WTC11 (cell line): ENCODE measurements around the gene CCL25. TPM values are rescaled to one million over a fixed set of nuclear protein-coding genes. Genes with fewer than 3 reads are reported as not detected.

ENCODE experiments used
- ATAC-seq: fragments of 200-7000 bp; cut with Tn5 transposase; 2 replicates; pipeline ENCODE4 v1.10.0; 2021; ENCODE audit warnings: mild to moderate bottlenecking, moderate library complexity
- CTCF ChIA-PET: fragments of 300-600 bp; sonication (Branson Sonifier 250); formaldehyde crosslinking; loops from one replicate; lab custom pipeline; 2021; ENCODE audit warnings: antibody characterized with exemption; lab: Charles Lee
- POLR2A ChIA-PET: fragments of 350-600 bp; sonication (Branson Sonifier 250); formaldehyde crosslinking; loops from one replicate; lab custom pipeline; 2021; ENCODE audit warnings: antibody characterized with exemption; lab: Charles Lee
- DNase-seq: peaks from one replicate; pipeline ENCODE4 v3.0.0; 2021; ENCODE audit warnings: low spot score
- H3K27ac Mint-ChIP-seq: 2 replicates; pipeline ENCODE4 v1.8.0; 2021; ENCODE audit warnings: mixed read lengths
- H3K27me3 Mint-ChIP-seq: 2 replicates; pipeline ENCODE4 v1.8.0; 2021; ENCODE audit warnings: low read depth, mild to moderate bottlenecking, moderate library complexity, mixed read lengths
- H3K36me3 Mint-ChIP-seq: 2 replicates; pipeline ENCODE4 v1.8.0; 2021; ENCODE audit warnings: mixed read lengths
- H3K4me1 Mint-ChIP-seq: 2 replicates; pipeline ENCODE4 v1.8.0; 2022; ENCODE audit warnings: mixed read lengths
- H3K4me3 Mint-ChIP-seq: 2 replicates; pipeline ENCODE4 v1.8.0; 2021; ENCODE audit warnings: mild to moderate bottlenecking, moderate library complexity, mixed read lengths
- H3K9me3 Mint-ChIP-seq: 2 replicates; pipeline ENCODE4 v1.8.0; 2021; ENCODE audit warnings: mixed read lengths
- CREB1 ChIP-seq: sonication (generic); formaldehyde crosslinking; IDR thresholded peaks from 2 replicates; pipeline ENCODE4 v1.8.0; 2023; ENCODE audit warnings: mild to moderate bottlenecking, missing genetic modification reagents
- CREM ChIP-seq: sonication (generic); formaldehyde crosslinking; IDR thresholded peaks from 2 replicates; pipeline ENCODE4 v1.8.1; 2022; ENCODE audit warnings: mild to moderate bottlenecking, missing genetic modification reagents, moderate library complexity
- ELF4 ChIP-seq: sonication (generic); formaldehyde crosslinking; IDR thresholded peaks from 2 replicates; pipeline ENCODE4 v1.8.1; 2022; ENCODE audit warnings: low read depth, mild to moderate bottlenecking, moderate library complexity, missing genetic modification reagents
- ETV6 ChIP-seq: sonication (generic); formaldehyde crosslinking; IDR thresholded peaks from 2 replicates; pipeline ENCODE4 v1.8.1; 2022; ENCODE audit warnings: mild to moderate bottlenecking, missing genetic modification reagents
- FOXJ3 ChIP-seq: sonication (generic); formaldehyde crosslinking; IDR thresholded peaks from 2 replicates; pipeline ENCODE4 v1.9.0; 2021; ENCODE audit warnings: missing genetic modification reagents, mild to moderate bottlenecking, borderline replicate concordance
- JUN ChIP-seq: sonication (generic); formaldehyde crosslinking; IDR thresholded peaks from 2 replicates; pipeline ENCODE4 v1.8.0; 2023; ENCODE audit warnings: mild to moderate bottlenecking, missing genetic modification reagents
- KAT7 ChIP-seq: sonication (generic); formaldehyde crosslinking; IDR thresholded peaks from 2 replicates; pipeline ENCODE4 v1.8.1; 2023; ENCODE audit warnings: missing genetic modification reagents, mild to moderate bottlenecking, borderline replicate concordance
- NFATC4 ChIP-seq: fragments of 250-450 bp; sonication (Bioruptor Pico); IDR thresholded peaks from 2 replicates; pipeline ENCODE4 v1.9.0; 2021; ENCODE audit warnings: mild to moderate bottlenecking
- NFE2L1 ChIP-seq: sonication (generic); formaldehyde crosslinking; IDR thresholded peaks from 2 replicates; pipeline ENCODE4 v1.8.1; 2023; ENCODE audit warnings: missing genetic modification reagents
- NR1H2 ChIP-seq: sonication (generic); formaldehyde crosslinking; IDR thresholded peaks from 2 replicates; pipeline ENCODE4 v1.9.0; 2021; ENCODE audit warnings: mild to moderate bottlenecking, moderate library complexity, missing genetic modification reagents
- NR2C2 ChIP-seq: sonication (generic); formaldehyde crosslinking; IDR thresholded peaks from 2 replicates; pipeline ENCODE4 v1.8.0; 2022; ENCODE audit warnings: mild to moderate bottlenecking, missing genetic modification reagents
- ZNF138 ChIP-seq: sonication (generic); formaldehyde crosslinking; conservative IDR thresholded peaks from 2 replicates; pipeline ENCODE4 v1.8.1; 2022; ENCODE audit warnings: mild to moderate bottlenecking, moderate library complexity, missing genetic modification reagents
- ZNF219 ChIP-seq: sonication (generic); formaldehyde crosslinking; IDR thresholded peaks from 2 replicates; pipeline ENCODE4 v1.8.0; 2023; ENCODE audit warnings: missing genetic modification reagents, mild to moderate bottlenecking, borderline replicate concordance
- ZNF317 ChIP-seq: sonication (generic); formaldehyde crosslinking; IDR thresholded peaks from 2 replicates; pipeline ENCODE4 v1.8.1; 2023; ENCODE audit warnings: low read depth, mild to moderate bottlenecking, moderate library complexity, missing genetic modification reagents, borderline replicate concordance
- ZNF396 ChIP-seq: fragments of 250-450 bp; sonication (Bioruptor Pico); IDR thresholded peaks from 2 replicates; pipeline ENCODE4 v1.8.0; 2021; ENCODE audit warnings: mild to moderate bottlenecking, moderate library complexity, borderline replicate concordance
- ZNF423 ChIP-seq: fragments of 250-450 bp; sonication (Bioruptor Pico); IDR thresholded peaks from 2 replicates; pipeline ENCODE4 v2.1.2; 2022; ENCODE audit warnings: mild to moderate bottlenecking, moderate library complexity
- total RNA-seq: library from RNA; stranded (reverse); gene quantifications from 3 replicates; pipeline ENCODE4 v1.2.3, GENCODE V29; 2021
- TF ChIP-seq, protein P1 (sequence below): fragments of 250-450 bp; sonication (Bioruptor Pico); IDR thresholded peaks from 2 replicates; pipeline ENCODE4 v1.9.0; 2021; ENCODE audit warnings: mild to moderate bottlenecking
- TF ChIP-seq, protein P2 (sequence below): fragments of 250-450 bp; sonication (Bioruptor Pico); IDR thresholded peaks from 2 replicates; pipeline ENCODE4 v1.9.0; 2021; ENCODE audit warnings: mild to moderate bottlenecking, borderline replicate concordance
- TF ChIP-seq, protein P3 (sequence below): sonication (generic); formaldehyde crosslinking; conservative IDR thresholded peaks from 2 replicates; pipeline ENCODE4 v1.8.1; 2023; ENCODE audit warnings: mild to moderate bottlenecking, low read depth, missing genetic modification reagents, moderate library complexity

CCL25 gene
- total RNA-seq, 1 experiment from 2014 or later: not detected

GRCh38 chr19:8094336-8094735, 41.8 kb downstream of the CCL25 start (continued):
- TF ChIP-seq JUN (CRISPR knock-in tag) (no peak), CREM (CRISPR knock-in tag) (no peak), ZNF396 (CRISPR knock-in tag) (no peak), NFE2L1 (no peak)
- TF ChIP-seq, protein P1, sequence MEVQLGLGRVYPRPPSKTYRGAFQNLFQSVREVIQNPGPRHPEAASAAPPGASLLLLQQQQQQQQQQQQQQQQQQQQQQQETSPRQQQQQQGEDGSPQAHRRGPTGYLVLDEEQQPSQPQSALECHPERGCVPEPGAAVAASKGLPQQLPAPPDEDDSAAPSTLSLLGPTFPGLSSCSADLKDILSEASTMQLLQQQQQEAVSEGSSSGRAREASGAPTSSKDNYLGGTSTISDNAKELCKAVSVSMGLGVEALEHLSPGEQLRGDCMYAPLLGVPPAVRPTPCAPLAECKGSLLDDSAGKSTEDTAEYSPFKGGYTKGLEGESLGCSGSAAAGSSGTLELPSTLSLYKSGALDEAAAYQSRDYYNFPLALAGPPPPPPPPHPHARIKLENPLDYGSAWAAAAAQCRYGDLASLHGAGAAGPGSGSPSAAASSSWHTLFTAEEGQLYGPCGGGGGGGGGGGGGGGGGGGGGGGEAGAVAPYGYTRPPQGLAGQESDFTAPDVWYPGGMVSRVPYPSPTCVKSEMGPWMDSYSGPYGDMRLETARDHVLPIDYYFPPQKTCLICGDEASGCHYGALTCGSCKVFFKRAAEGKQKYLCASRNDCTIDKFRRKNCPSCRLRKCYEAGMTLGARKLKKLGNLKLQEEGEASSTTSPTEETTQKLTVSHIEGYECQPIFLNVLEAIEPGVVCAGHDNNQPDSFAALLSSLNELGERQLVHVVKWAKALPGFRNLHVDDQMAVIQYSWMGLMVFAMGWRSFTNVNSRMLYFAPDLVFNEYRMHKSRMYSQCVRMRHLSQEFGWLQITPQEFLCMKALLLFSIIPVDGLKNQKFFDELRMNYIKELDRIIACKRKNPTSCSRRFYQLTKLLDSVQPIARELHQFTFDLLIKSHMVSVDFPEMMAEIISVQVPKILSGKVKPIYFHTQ (CRISPR knock-in tag): no peak

DNA sequence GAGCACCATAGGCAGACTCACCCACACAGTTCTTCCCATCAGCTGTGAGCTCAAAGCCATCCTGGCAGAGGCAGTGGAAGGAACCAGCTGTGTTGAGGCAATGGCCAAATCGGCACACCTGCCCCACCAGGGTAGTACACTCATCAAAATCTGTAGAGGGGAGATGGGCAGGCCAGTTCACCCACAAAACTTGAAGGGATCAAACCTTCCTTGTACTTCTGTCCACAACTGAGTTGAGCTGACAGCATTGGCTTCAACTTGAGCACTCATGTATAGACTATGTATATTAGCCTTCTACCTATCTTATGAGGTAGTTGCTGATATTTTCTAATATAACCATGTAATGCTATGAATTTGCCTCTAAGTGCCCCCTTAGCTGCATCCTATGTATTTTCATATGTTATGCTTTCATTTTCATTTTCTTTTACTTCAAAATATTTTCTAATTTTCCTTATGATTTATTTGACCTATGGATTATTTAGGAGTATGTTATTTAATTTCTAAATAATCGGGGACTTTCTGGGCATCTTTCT, 42.9 kb downstream of the CCL25 start:
- ATAC-seq: no peak
- no peaks in the 10 kb centered on the region for H3K4me1 Mint-ChIP-seq
- H3K4me3 Mint-ChIP-seq: no peak overlapping the region
- peaks cover 79% of the 10 kb centered on the region for H3K36me3 Mint-ChIP-seq
- no peak overlapping the region for H3K27ac Mint-ChIP-seq
- H3K27me3 Mint-ChIP-seq: no peaks in the 10 kb centered on the region
- DNase-seq: no peak
- CTCF ChIA-PET: interaction anchor here (0.9 to 2.1 kb wide), 3 partner anchors 93 to 152 kb away, joined by 3 to 8 read pairs (median 7); partner anchors contain the start of gene TIMM44
- TF ChIP-seq ZNF423 (CRISPR knock-in tag) (no peak), ZNF219 (CRISPR knock-in tag) (no peak), ETV6 (CRISPR knock-in tag) (no peak), JUN (CRISPR knock-in tag) (no peak), FOXJ3 (CRISPR knock-in tag) (no peak), ZNF317 (CRISPR knock-in tag) (no peak), ZNF138 (CRISPR knock-in tag) (no peak), ELF4 (no peak), KAT7 (CRISPR knock-in tag) (no peak), NR1H2 (CRISPR knock-in tag) (no peak), CREB1 (no peak), NR2C2 (no peak), NFATC4 (CRISPR knock-in tag) (no peak)
- TF ChIP-seq, protein P2, sequence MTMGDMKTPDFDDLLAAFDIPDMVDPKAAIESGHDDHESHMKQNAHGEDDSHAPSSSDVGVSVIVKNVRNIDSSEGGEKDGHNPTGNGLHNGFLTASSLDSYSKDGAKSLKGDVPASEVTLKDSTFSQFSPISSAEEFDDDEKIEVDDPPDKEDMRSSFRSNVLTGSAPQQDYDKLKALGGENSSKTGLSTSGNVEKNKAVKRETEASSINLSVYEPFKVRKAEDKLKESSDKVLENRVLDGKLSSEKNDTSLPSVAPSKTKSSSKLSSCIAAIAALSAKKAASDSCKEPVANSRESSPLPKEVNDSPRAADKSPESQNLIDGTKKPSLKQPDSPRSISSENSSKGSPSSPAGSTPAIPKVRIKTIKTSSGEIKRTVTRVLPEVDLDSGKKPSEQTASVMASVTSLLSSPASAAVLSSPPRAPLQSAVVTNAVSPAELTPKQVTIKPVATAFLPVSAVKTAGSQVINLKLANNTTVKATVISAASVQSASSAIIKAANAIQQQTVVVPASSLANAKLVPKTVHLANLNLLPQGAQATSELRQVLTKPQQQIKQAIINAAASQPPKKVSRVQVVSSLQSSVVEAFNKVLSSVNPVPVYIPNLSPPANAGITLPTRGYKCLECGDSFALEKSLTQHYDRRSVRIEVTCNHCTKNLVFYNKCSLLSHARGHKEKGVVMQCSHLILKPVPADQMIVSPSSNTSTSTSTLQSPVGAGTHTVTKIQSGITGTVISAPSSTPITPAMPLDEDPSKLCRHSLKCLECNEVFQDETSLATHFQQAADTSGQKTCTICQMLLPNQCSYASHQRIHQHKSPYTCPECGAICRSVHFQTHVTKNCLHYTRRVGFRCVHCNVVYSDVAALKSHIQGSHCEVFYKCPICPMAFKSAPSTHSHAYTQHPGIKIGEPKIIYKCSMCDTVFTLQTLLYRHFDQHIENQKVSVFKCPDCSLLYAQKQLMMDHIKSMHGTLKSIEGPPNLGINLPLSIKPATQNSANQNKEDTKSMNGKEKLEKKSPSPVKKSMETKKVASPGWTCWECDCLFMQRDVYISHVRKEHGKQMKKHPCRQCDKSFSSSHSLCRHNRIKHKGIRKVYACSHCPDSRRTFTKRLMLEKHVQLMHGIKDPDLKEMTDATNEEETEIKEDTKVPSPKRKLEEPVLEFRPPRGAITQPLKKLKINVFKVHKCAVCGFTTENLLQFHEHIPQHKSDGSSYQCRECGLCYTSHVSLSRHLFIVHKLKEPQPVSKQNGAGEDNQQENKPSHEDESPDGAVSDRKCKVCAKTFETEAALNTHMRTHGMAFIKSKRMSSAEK (CRISPR knock-in tag): no peak
- TF ChIP-seq, protein P3, sequence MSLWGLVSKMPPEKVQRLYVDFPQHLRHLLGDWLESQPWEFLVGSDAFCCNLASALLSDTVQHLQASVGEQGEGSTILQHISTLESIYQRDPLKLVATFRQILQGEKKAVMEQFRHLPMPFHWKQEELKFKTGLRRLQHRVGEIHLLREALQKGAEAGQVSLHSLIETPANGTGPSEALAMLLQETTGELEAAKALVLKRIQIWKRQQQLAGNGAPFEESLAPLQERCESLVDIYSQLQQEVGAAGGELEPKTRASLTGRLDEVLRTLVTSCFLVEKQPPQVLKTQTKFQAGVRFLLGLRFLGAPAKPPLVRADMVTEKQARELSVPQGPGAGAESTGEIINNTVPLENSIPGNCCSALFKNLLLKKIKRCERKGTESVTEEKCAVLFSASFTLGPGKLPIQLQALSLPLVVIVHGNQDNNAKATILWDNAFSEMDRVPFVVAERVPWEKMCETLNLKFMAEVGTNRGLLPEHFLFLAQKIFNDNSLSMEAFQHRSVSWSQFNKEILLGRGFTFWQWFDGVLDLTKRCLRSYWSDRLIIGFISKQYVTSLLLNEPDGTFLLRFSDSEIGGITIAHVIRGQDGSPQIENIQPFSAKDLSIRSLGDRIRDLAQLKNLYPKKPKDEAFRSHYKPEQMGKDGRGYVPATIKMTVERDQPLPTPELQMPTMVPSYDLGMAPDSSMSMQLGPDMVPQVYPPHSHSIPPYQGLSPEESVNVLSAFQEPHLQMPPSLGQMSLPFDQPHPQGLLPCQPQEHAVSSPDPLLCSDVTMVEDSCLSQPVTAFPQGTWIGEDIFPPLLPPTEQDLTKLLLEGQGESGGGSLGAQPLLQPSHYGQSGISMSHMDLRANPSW (CRISPR knock-in tag): no peak
- H3K9me3 Mint-ChIP-seq: peaks cover 42% of the 10 kb centered on the region
- POLR2A ChIA-PET: no interaction called here
